ENCODE measurements around the gene BEGAIN. TPM values are rescaled to one million over a fixed set of nuclear protein-coding genes. Genes with fewer than 3 reads are reported as not detected.

BEGAIN gene
- total and polyA plus RNA-seq, 2 donors, result 0.42 to 1.0 TPM

DNA sequence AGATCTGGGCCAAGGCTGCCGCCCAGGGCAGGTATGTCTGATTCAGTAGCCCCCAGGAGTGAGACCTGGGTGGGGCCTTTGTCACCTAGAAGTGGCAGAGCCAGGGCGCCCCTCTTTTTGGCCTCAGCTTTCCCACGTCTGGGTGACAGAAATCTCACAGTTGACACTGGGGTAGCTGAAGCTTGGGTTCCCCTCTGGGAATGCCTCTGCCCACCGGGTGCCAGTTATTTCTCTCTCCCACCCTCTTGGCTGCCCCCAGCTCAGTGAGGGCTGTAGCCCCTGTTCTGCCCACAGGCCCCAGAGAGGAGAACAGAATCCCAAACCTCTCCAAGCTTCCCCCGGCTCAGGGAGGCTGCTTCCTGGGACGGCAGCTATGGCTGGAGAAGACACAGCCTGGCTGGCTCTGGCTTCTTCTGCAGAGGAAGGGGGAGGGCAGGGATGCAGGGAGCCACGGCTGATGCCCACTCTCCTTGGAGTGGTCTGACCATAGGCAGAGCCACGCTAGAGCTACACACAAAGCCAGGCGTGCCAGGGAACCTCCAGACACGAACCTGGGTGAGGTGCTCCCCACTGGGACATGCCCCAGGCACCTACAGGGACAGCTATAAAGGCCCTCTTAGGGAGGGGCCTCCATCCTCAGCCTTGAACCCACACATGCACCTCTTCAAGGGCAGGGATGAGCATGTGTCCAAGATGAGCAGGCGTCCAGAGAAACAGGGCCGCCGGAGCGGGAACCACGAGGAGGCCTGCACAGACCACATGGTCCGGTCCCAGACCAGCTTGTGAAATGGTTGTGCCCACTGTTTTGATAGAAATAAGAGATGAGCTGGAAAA, 51.7 kb downstream of the BEGAIN start:
- WGBS, result 91% methylated on average over 16 of the region's 16 CpGs
- DNase-seq (ENCODE audit: low read depth in 6 of 9, low spot score in 9 of 9), result no peak
- no peak overlapping the region for H3K4me3 ChIP-seq (ENCODE audit: low read length in 2 of 2)
- no peaks in the 10 kb centered on the region for H3K27me3 ChIP-seq (ENCODE audit: control insufficient read depth in 2 of 2, insufficient read depth in 1 of 2, low read length in 1 of 2)
- H3K27ac ChIP-seq (ENCODE audit: low read depth in 1 of 2, low read length in 1 of 2), result no peak overlapping the region
- H3K9me3 ChIP-seq (ENCODE audit: control insufficient read depth in 2 of 2, insufficient read depth in 1 of 2, low read length in 1 of 2), result peaks cover 1 to 6% of the 10 kb centered on the region in 2 donors
- peaks cover 51 to 59% of the 10 kb centered on the region in 2 donors for H3K4me1 ChIP-seq (ENCODE audit: control insufficient read depth in 2 of 2, insufficient read depth in 2 of 2, low read length in 2 of 2)
- H3K36me3 ChIP-seq (ENCODE audit: control insufficient read depth in 2 of 2, insufficient read depth in 2 of 2, low read length in 1 of 2), result peaks cover 0 to 7% of the 10 kb centered on the region in 2 donors

DNA sequence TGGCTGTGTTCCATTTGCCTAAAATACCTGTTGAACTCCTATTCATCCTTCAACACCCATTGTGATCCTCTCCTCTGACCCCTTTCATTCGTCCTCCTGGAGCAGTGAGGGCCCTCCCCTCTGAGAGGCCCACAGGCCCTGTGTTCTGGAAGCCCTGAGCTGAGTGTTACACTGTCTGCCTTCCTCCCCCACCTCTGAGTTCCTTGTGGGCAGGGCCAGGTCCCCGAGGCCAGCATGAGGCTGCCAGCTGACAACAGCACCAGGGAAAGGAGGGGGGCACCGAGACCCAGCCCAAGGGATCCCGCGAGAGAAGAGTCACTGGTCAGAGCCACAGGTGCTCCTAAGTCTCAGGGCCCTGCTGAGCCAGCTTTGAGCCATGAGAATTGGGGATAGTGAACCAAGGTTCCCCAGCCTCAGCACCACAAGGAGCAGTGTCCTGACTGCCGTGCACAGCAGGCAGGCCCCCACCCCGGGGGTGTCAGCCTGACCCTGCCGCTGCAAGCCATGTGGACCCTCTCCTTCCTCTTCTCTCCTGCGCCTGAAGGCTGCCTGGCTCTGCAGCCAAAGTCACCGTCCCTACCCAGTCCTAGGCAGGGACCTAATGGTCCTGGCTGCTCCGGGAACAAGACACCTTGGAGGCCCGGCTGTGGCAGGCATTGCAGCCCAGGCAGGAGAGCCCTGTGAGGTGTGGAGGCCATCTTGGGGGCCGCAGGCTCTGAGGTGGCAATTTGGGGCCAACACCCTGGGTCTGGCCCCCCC, 52.5 kb downstream of the BEGAIN start:
- Histone ChIP-seq H3K27ac (ENCODE audit: low read depth in 1 of 2, low read length in 1 of 2) (peak overlapping the region in 1 of 2 donors; percentile 37), H3K27me3 (ENCODE audit: control insufficient read depth in 2 of 2, insufficient read depth in 1 of 2, low read length in 1 of 2) (no peaks in the 10 kb centered on the region), H3K4me3 (ENCODE audit: low read length in 2 of 2) (no peak overlapping the region), H3K36me3 (ENCODE audit: control insufficient read depth in 2 of 2, insufficient read depth in 2 of 2, low read length in 1 of 2) (peaks cover 0 to 7% of the 10 kb centered on the region in 2 donors), H3K4me1 (ENCODE audit: control insufficient read depth in 2 of 2, insufficient read depth in 2 of 2, low read length in 2 of 2) (peaks cover 54 to 60% of the 10 kb centered on the region in 2 donors), H3K9me3 (ENCODE audit: control insufficient read depth in 2 of 2, insufficient read depth in 1 of 2, low read length in 1 of 2) (peaks cover 1 to 6% of the 10 kb centered on the region in 2 donors)
- 61% methylated on average over 13 of the region's 13 CpGs for WGBS
- DNase-seq (ENCODE audit: low read depth in 6 of 9, low spot score in 9 of 9), result peak in 1 of 9 donors; percentile 59

DNA sequence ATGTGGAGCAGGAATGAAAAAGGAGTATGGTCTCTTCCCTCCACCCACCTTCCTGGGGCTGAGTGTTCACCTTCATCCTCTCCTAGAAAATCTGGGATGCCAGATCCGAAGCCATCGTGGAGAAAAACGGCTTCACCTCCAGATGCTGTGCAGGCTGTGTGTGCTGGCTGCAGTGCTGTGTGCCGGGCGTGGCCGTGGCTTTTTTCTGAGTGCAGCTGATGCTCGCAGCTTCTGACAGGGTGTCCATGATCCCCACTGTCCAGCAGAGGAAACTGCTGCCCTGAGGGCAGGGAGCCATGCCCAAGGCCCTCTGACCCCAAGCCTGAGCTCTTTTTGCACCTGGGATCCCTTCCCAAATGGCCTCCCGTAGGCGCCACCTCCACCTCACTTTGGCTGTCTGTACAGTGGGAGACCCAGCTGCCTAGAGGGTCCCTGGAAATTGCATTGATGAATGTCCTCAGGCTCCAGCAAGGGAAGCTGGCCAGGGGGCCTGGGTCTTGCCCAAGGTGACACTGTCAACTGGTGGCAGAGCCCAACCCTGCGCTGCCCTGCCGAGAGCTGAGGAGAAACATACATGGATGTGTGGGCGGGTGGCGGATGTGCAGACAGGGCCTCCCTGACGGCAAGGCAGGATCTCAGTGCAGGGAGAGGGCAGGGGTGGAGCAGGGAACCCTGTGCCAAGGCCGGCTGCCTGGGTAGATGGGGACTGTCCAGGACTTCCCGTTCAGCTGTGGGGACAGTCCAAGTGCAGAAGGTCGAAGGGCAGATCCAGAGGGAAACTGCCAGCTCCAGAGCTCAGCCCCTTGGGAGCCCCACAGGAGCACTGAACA, 53.3 kb downstream of the BEGAIN start:
- Histone ChIP-seq H3K27me3 (ENCODE audit: control insufficient read depth in 2 of 2, insufficient read depth in 1 of 2, low read length in 1 of 2) (no peaks in the 10 kb centered on the region), H3K36me3 (ENCODE audit: control insufficient read depth in 2 of 2, insufficient read depth in 2 of 2, low read length in 1 of 2) (peaks cover 0 to 12% of the 10 kb centered on the region in 2 donors), H3K4me1 (ENCODE audit: control insufficient read depth in 2 of 2, insufficient read depth in 2 of 2, low read length in 2 of 2) (peaks cover 60 to 69% of the 10 kb centered on the region in 2 donors), H3K4me3 (ENCODE audit: low read length in 2 of 2) (no peak overlapping the region), H3K27ac (ENCODE audit: low read depth in 1 of 2, low read length in 1 of 2) (peak overlapping the region; percentile 36 to 76), H3K9me3 (ENCODE audit: control insufficient read depth in 2 of 2, insufficient read depth in 1 of 2, low read length in 1 of 2) (peaks cover 1 to 6% of the 10 kb centered on the region in 2 donors)
- peak in 1 of 9 donors; percentile 44 for DNase-seq (ENCODE audit: low read depth in 6 of 9, low spot score in 9 of 9)
- WGBS, result 73% methylated on average over 17 of the region's 17 CpGs

DNA sequence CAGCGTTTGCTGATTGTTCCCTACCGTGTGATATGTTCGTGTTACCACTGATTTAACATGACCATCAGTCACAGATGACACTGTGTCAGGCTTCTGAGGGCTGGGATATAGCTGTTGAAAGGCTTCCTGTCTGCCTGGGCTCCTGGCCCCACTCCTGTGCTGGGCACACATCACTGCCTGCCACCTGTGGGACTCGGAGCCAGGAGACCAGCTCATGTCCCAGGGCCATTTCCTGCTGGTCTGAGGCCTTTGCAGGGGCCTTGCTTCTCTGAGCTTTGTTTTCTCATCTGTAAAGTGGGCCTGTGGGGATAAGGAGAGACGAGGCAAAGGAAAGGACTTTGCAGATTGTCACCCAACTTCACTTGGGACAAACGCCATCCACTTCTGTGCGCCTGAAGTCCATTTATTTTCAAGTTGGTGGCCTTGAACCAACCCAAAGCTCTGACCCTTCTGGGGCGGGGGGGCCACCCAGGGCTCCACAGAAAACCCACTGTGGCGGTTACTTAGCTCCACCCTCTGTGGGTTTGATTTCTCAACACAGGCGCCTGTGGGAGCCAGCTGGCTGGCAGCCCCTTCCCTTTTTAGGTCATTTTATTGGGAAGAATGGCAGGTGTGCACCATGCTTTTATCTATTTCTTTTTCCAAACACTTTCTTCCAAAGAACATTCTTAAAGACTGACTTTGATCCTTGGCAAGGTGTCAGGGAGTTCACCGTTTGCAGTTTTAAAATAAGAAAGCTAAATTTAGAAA, 54.1 kb downstream of the BEGAIN start:
- peak in 1 of 9 donors; percentile 69 for DNase-seq (ENCODE audit: low read depth in 6 of 9, low spot score in 9 of 9)
- Histone ChIP-seq H3K4me3 (ENCODE audit: low read length in 2 of 2) (no peak overlapping the region), H3K9me3 (ENCODE audit: control insufficient read depth in 2 of 2, insufficient read depth in 1 of 2, low read length in 1 of 2) (peaks cover 1 to 6% of the 10 kb centered on the region in 2 donors), H3K36me3 (ENCODE audit: control insufficient read depth in 2 of 2, insufficient read depth in 2 of 2, low read length in 1 of 2) (peaks cover 0 to 12% of the 10 kb centered on the region in 2 donors), H3K27me3 (ENCODE audit: control insufficient read depth in 2 of 2, insufficient read depth in 1 of 2, low read length in 1 of 2) (no peaks in the 10 kb centered on the region), H3K4me1 (ENCODE audit: control insufficient read depth in 2 of 2, insufficient read depth in 2 of 2, low read length in 2 of 2) (peaks cover 61 to 69% of the 10 kb centered on the region in 2 donors), H3K27ac (ENCODE audit: low read depth in 1 of 2, low read length in 1 of 2) (peak overlapping the region in 1 of 2 donors; percentile 76)
- WGBS, result 22% methylated on average over 11 of the region's 11 CpGs

DNA sequence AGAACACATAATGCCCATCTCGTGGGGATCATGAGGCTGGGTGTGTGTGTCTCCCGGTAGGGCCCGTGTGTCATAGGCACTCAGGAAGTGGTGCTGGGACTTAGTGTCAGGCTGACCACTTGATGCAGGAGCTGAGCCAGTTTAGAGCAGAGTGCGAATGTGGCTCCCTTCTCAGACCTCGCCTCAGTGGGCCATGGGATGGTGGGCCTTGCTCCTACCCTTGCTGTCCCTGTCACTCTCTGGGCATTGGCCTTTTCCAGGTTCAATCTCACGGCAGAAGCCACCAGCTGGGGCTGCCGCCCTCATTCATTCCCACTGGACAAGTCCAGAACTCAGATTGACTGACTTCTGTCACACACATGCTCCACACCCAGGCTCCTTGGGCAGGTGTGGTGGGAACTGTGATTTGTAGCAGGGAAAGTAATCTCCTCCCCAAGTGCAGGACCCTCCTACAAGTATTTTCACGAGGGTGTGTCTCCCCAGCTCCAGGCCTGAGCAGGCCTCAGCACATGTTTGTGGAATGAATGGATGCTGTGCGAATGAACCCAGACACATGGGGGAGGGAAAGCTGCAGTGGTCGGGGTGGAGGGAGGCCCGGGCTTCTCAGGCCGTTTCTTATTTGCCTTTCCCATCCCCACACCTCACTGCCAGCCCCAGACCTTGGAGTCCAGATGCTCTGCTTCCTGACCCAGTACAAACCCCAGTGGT, 54.9 kb downstream of the BEGAIN start:
- no peaks in the 10 kb centered on the region for H3K27me3 ChIP-seq (ENCODE audit: control insufficient read depth in 2 of 2, insufficient read depth in 1 of 2, low read length in 1 of 2)
- H3K36me3 ChIP-seq (ENCODE audit: control insufficient read depth in 2 of 2, insufficient read depth in 2 of 2, low read length in 1 of 2), result peaks cover 0 to 12% of the 10 kb centered on the region in 2 donors
- WGBS, result 82% methylated on average over 12 of the region's 12 CpGs
- no peak overlapping the region for H3K4me3 ChIP-seq (ENCODE audit: low read length in 2 of 2)
- peak in 1 of 9 donors; percentile 3 for DNase-seq (ENCODE audit: low read depth in 6 of 9, low spot score in 9 of 9)
- peaks cover 64 to 69% of the 10 kb centered on the region in 2 donors for H3K4me1 ChIP-seq (ENCODE audit: control insufficient read depth in 2 of 2, insufficient read depth in 2 of 2, low read length in 2 of 2)
- H3K9me3 ChIP-seq (ENCODE audit: control insufficient read depth in 2 of 2, insufficient read depth in 1 of 2, low read length in 1 of 2), result peaks cover 1 to 6% of the 10 kb centered on the region in 2 donors
- peak overlapping the region in 1 of 2 donors; percentile 76 for H3K27ac ChIP-seq (ENCODE audit: low read depth in 1 of 2, low read length in 1 of 2)

DNA sequence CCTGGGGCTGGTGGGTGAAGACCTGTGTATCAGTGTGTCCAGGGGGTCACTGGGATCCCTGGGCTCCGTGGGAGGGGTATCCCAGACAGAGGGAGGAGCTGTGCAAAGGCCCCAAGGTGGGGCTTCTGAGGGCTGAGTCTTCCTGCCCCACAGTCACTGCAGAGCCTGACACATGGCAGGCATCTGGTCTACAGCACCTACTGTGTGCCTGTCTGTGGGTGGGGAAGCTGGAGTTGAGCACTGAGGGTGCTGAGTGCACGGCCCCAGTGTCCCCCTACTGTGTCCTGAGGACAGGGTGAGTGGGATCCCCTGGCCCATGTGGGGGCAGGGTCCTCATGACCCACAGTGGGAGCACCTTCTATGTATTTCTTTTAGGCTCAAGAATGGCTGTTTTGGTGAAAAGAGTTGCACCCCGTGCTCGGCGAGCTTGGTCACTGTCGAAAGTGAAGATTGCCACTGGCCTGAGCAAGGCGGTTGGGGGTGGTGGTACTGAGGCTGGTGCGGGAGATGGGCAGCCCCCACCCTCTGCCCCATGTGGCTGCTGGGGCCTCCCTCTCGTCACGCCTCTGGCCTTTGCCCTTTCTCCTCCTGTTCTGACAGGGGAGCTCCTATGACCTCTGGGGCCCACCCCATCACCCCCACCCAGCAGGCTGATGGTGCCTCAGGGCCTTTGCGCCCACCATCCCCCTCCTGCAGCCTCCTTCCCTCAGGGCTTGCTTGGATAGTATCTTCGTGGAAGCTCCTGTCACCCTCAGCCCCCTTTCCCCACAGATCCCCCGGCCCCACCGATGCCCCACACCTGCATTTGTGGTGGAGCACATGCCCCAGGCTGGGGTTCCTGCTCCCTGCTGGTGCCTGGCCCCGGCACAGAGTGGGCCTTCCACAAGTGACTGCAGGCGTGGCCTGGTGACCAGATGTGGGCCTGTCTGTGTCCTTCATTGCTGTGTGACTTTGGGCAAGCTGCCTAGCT, 55.8 kb downstream of the BEGAIN start:
- H3K27ac ChIP-seq (ENCODE audit: low read depth in 1 of 2, low read length in 1 of 2), result peak overlapping the region in 1 of 2 donors; percentile 18
- no peaks in the 10 kb centered on the region for H3K27me3 ChIP-seq (ENCODE audit: control insufficient read depth in 2 of 2, insufficient read depth in 1 of 2, low read length in 1 of 2)
- WGBS, result 70% methylated on average over 16 of the region's 16 CpGs
- peaks cover 2 to 20% of the 10 kb centered on the region in 2 donors for H3K36me3 ChIP-seq (ENCODE audit: control insufficient read depth in 2 of 2, insufficient read depth in 2 of 2, low read length in 1 of 2)
- peaks cover 65 to 69% of the 10 kb centered on the region in 2 donors for H3K4me1 ChIP-seq (ENCODE audit: control insufficient read depth in 2 of 2, insufficient read depth in 2 of 2, low read length in 2 of 2)
- peaks cover 1 to 6% of the 10 kb centered on the region in 2 donors for H3K9me3 ChIP-seq (ENCODE audit: control insufficient read depth in 2 of 2, insufficient read depth in 1 of 2, low read length in 1 of 2)
- no peak overlapping the region for H3K4me3 ChIP-seq (ENCODE audit: low read length in 2 of 2)
- DNase-seq (ENCODE audit: low read depth in 6 of 9, low spot score in 9 of 9), result peak in 2 of 9 donors; percentile 19 to 31

DNA sequence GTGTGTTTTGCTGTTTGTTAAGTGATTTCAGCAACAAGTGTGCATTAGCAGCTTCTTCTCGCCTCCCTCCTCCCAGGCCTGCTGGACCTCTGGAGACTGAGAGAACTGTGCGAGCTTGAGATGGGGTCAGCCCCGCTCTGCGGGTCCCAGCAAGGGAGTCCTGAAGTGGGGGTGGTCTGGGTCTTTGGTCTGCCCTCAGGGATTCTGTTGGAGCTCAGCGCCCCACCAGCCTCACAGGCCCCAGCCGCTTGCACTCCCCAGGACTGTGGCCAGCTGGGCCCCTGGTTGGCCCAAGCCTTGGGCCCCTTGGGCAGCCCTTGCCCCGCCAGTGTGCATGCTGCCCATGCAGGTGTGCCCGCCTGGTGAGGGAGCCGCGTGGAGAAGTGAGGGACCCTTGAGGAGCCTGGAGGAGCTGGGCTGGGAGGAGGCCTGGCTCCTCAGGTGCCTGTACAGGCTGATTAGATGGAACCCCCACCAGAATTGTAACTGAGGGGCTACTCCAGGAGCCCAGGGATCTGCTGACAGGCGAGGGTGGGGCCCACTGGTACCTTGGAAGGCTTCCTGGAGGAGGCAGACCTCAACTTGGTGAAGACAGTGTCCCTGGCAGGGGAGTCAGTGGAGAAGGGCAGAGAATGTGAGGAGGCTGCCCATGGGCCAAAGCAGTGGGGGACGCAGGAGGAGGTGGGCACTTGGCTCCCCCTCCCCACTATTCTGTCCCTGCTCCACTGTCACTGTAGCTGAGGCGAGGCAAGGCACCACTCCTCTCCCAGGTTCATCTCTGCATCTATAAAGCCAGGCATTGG, 56.7 kb downstream of the BEGAIN start:
- peaks cover 57 to 59% of the 10 kb centered on the region in 2 donors for H3K4me1 ChIP-seq (ENCODE audit: control insufficient read depth in 2 of 2, insufficient read depth in 2 of 2, low read length in 2 of 2)
- H3K4me3 ChIP-seq (ENCODE audit: low read length in 2 of 2), result no peak overlapping the region
- no peaks in the 10 kb centered on the region for H3K27me3 ChIP-seq (ENCODE audit: control insufficient read depth in 2 of 2, insufficient read depth in 1 of 2, low read length in 1 of 2)
- peak in 1 of 9 donors; percentile 1 for DNase-seq (ENCODE audit: low read depth in 6 of 9, low spot score in 9 of 9)
- 97% methylated on average over 13 of the region's 13 CpGs for WGBS
- no peak overlapping the region for H3K27ac ChIP-seq (ENCODE audit: low read depth in 1 of 2, low read length in 1 of 2)
- H3K9me3 ChIP-seq (ENCODE audit: control insufficient read depth in 2 of 2, insufficient read depth in 1 of 2, low read length in 1 of 2), result peaks cover 1 to 6% of the 10 kb centered on the region in 2 donors
- H3K36me3 ChIP-seq (ENCODE audit: control insufficient read depth in 2 of 2, insufficient read depth in 2 of 2, low read length in 1 of 2), result peaks cover 2 to 20% of the 10 kb centered on the region in 2 donors
